PFSK-1 (cell line): ENCODE measurements around the gene JMJD7.

Experiments used
- FOXP2 ChIP-seq: optimal IDR thresholded peaks from 2 replicates; pipeline ENCODE3; 2011; ENCODE audit warnings: borderline replicate concordance, control low read depth, inconsistent platforms; ENCODE audit not compliant: insufficient read depth; ENCODE audit errors: extremely low read length, extremely low read depth
- POLR2AphosphoS5 ChIP-seq: IDR thresholded peaks from 2 replicates; pipeline ENCODE4 v1.6.1; 2012; ENCODE audit warnings: low read depth, mild to moderate bottlenecking, control low read depth, low read length, moderate library complexity
- REST ChIP-seq, 2 experiments: IDR thresholded peaks; 2 replicates each; pipeline versions ENCODE4 v1.6.1 to v1.8.0; 2011 to 2012; ENCODE audit warnings: low read depth in 2 of 2, low read length in 2 of 2, control low read depth in 1 of 2, inconsistent platforms in 1 of 2, mild to moderate bottlenecking in 1 of 2, moderate library complexity in 1 of 2; ENCODE audit not compliant: insufficient read depth in 1 of 2
- SIN3A ChIP-seq: IDR thresholded peaks from 2 replicates; pipeline ENCODE4 v1.6.1; 2012; ENCODE audit warnings: mild to moderate bottlenecking, low read length, moderate library complexity, borderline replicate concordance; ENCODE audit not compliant: insufficient read depth
- TAF1 ChIP-seq: IDR thresholded peaks from 2 replicates; pipeline ENCODE4 v1.6.1; 2012; ENCODE audit warnings: low read length, control low read depth, borderline replicate concordance; ENCODE audit not compliant: insufficient read depth

JMJD7 gene

GRCh38 chr15:41843571-41843970 is 15.7 kb downstream of the JMJD7 start:
- TF ChIP-seq TAF1 = no peak
- no peak for TF ChIP-seq SIN3A
- no peak for TF ChIP-seq FOXP2
- no peak for TF ChIP-seq REST (IDR thresholded peaks at IDR 0.05; ENCODE audit: insufficient read depth in 1 of 2, low read depth in 2 of 2, low read length in 2 of 2)
- TF ChIP-seq POLR2AphosphoS5 = no peak

- TF ChIP-seq SIN3A (no peak), TAF1 (no peak), POLR2AphosphoS5 (no peak), REST (IDR thresholded peaks at IDR 0.05; ENCODE audit: insufficient read depth in 1 of 2, low read depth in 2 of 2, low read length in 2 of 2) (no peak), FOXP2 (no peak)
Measured at GRCh38 chr15:41844814-41845213, 16.9 kb downstream of the JMJD7 start.

- TF ChIP-seq SIN3A (no peak), REST (IDR thresholded peaks at IDR 0.05; ENCODE audit: insufficient read depth in 1 of 2, low read depth in 2 of 2, low read length in 2 of 2) (no peak), FOXP2 (no peak)
Measured at GRCh38 chr15:41847206-41847605, 19.3 kb downstream of the JMJD7 start.

GRCh38 chr15:41847981-41848380 is 20.1 kb downstream of the JMJD7 start:
- TF ChIP-seq TAF1 (no peak), FOXP2 (no peak), POLR2AphosphoS5 (no peak), SIN3A (no peak), REST (IDR thresholded peaks at IDR 0.05; ENCODE audit: insufficient read depth in 1 of 2, low read depth in 2 of 2, low read length in 2 of 2) (no peak)

GRCh38 chr15:41848631-41849030 is 20.7 kb downstream of the JMJD7 start:
- TF ChIP-seq REST (IDR thresholded peaks at IDR 0.05; ENCODE audit: insufficient read depth in 1 of 2, low read depth in 2 of 2, low read length in 2 of 2) (no peak), TAF1 (no peak)
